GM12891 (cell line): ENCODE data around the gene GOLM1.

Experiments used
- POLR2A ChIP-seq: IDR thresholded peaks from 2 replicates; pipeline ENCODE4 v1.6.1; 2011; ENCODE audit warnings: low read depth, low read length, control low read depth
- POLR2AphosphoS5 ChIP-seq: IDR thresholded peaks from 2 replicates; pipeline ENCODE4 v1.6.1; 2011; ENCODE audit warnings: low read depth, low read length, control low read depth

- TF ChIP-seq POLR2A (no peak), POLR2AphosphoS5 (no peak)
Measured at GRCh38 chr9:86046930-86047341, 52.4 kb downstream of the GOLM1 start.
